Stomach (tissue), 9 donors: ENCODE measurements around the gene TK2. TPM values are rescaled to one million over a fixed set of nuclear protein-coding genes. Genes with fewer than 3 reads are reported as not detected.

ENCODE experiments used
- DNase-seq, 2 donors: peaks; one replicate each; pipeline versions ENCODE4 v3.0.0 to v3.0.0-alpha.2; 2013 to 2019
- H3K27ac ChIP-seq, 5 donors: fragments of 200-600 bp in 4 of 5; sonication (generic) in 4 of 5; one replicate each; pipeline ENCODE4 v1.5.1; 2013 to 2019; ENCODE audit warnings: mild to moderate bottlenecking in 1 of 5, moderate library complexity in 1 of 5
- H3K27me3 ChIP-seq, 3 donors: fragments of 200-600 bp; sonication (generic); one replicate each; pipeline ENCODE4 v1.5.1; 2017 to 2019; ENCODE audit warnings: mixed run types in 1 of 3
- H3K36me3 ChIP-seq, 4 donors: fragments of 200-600 bp; sonication (generic); 1 replicate in 3 of 4; 2 replicates in 1 of 4; pipeline ENCODE4 v1.5.1; 2016 to 2019
- H3K4me1 ChIP-seq, 4 donors: fragments of 200-600 bp; sonication (generic); one replicate each; pipeline ENCODE4 v1.5.1; 2016 to 2019
- H3K4me3 ChIP-seq, 4 donors: fragments of 200-600 bp; sonication (generic) in 3 of 4; one replicate each; pipeline ENCODE4 v1.5.1; 2016 to 2019; ENCODE audit warnings: mild to moderate bottlenecking in 1 of 4
- H3K9me3 ChIP-seq, 4 donors: fragments of 200-600 bp; sonication (generic); one replicate each; pipeline ENCODE4 v1.5.1; 2016 to 2019
- CTCF ChIP-seq, 7 experiments: fragments of 450-650 bp in 4 of 7; fragments of 200-600 bp in 3 of 7; sonication (generic) in 3 of 7; IDR thresholded peaks; one replicate each; pipeline ENCODE4 v1.5.1; 2016 to 2019; ENCODE audit warnings: antibody characterized with exemption in 7 of 7, control low read depth in 2 of 7, mild to moderate bottlenecking in 1 of 7
- EP300 ChIP-seq: sonication (generic); formaldehyde crosslinking; IDR thresholded peaks from one replicate; pipeline ENCODE4 v1.6.1; 2017; ENCODE audit warnings: antibody characterized with exemption
- POLR2A ChIP-seq, 4 donors: fragments of 450-650 bp; IDR thresholded peaks; one replicate each; pipeline ENCODE4 v1.6.1; 2016; ENCODE audit warnings: antibody characterized with exemption in 4 of 4, control low read depth in 2 of 4, mild to moderate bottlenecking in 1 of 4, moderate library complexity in 1 of 4
- POLR2AphosphoS5 ChIP-seq, 3 donors: sonication (generic); formaldehyde crosslinking; IDR thresholded peaks; one replicate each; pipeline ENCODE4 v1.6.1; 2016; ENCODE audit warnings: antibody characterized with exemption in 3 of 3
- WGBS, 5 donors: extraction: QIAGEN DNeasy Blood & Tissue Kit in 3 of 5; methylation state at CpG; one replicate each; pipeline versions ENCODE4 v1.1.5 to v1.1.7; 2013 to 2018; 5-methylcytosine and 5-hydroxymethylcytosine counted together
- intact Hi-C: fragments of 100-400 bp; cut with DNase I; formaldehyde crosslinking; loops from one replicate; pipeline ENCODE4 v1.15.1; 2023; ENCODE audit warnings: low total_unique reads
- polyA plus RNA-seq, 3 donors: library from polyadenylated mRNA; stranded (reverse); fragments of 200-250 nt; gene quantifications; one replicate each; pipeline ENCODE4 v1.2.3, GENCODE V29; 2013
- total RNA-seq, 5 donors: library from RNA; depleted of rRNA; stranded (reverse); fragments of >200 nt; gene quantifications; one replicate each; pipeline versions ENCODE4 v1.1.0 to v1.2.3, GENCODE V29; 2014 to 2016
- donor health status: healthy with polysubstance abuse.
- donor health status: Bipolar disorder and iron deficiency.
- donor health status: healthy.

Gene TK2
- total and polyA plus RNA-seq, 8 donors, result 9.8 to 25.0 (median 14.9) TPM

GRCh38 chr16:66580605-66581209 lies 30.8 kb upstream of the TK2 start:
- intact Hi-C loops, result no loop called here
- H3K27me3 ChIP-seq, result peaks cover 0 to 24% (median 7%) of the 10 kb centered on the region in 3 donors
- H3K27ac ChIP-seq, result no peak overlapping the region
- H3K4me3 ChIP-seq, result no peak overlapping the region
- no peaks in the 10 kb centered on the region for H3K36me3 ChIP-seq
- peaks cover 0 to 18% (median 9%) of the 10 kb centered on the region in 4 donors for H3K4me1 ChIP-seq
- H3K9me3 ChIP-seq, result no peaks in the 10 kb centered on the region
- 74 to 81% (median 79%) methylated on average over 4 of the region's 4 CpGs for WGBS, 5 donors
- TF ChIP-seq CTCF (IDR thresholded peaks at IDR 0.05) (no peak), POLR2A (IDR thresholded peaks at IDR 0.05) (no peak), POLR2AphosphoS5 (IDR thresholded peaks at IDR 0.05) (no peak)
- DNase-seq, result no peak

GRCh38 chr16:66578651-66579531 lies 29.0 kb upstream of the TK2 start, which contains the start of gene CMTM2:
CMTM2 (plus strand) TSS chr16:66579463; CDS start chr16:66579608, 145 bp downstream.
- 24 to 38% (median 27%) methylated on average over 50 to 77 of the region's 77 CpGs for WGBS, 5 donors
- peak in 1 of 2 donors; percentile 58 for DNase-seq
- intact Hi-C loops, result no loop called here
- Histone ChIP-seq H3K4me3 (peak within 1 kb of the TSS; percentile 32 to 46 (median 34)), H3K9me3 (no peaks in the 10 kb centered on the region), H3K36me3 (no peaks in the 10 kb centered on the region), H3K27ac (no peak within 1 kb of the TSS), H3K27me3 (peaks cover 0 to 24% (median 7%) of the 10 kb centered on the region in 3 donors), H3K4me1 (peaks cover 0 to 17% (median 9%) of the 10 kb centered on the region in 4 donors)
- TF ChIP-seq POLR2A (IDR thresholded peaks at IDR 0.05) (no peak), CTCF (IDR thresholded peaks at IDR 0.05) (no peak), POLR2AphosphoS5 (IDR thresholded peaks at IDR 0.05) (no peak), EP300 (no peak)

- TF ChIP-seq EP300, result no peak
- no peak for TF ChIP-seq CTCF (IDR thresholded peaks at IDR 0.05)
- no peak for TF ChIP-seq POLR2AphosphoS5 (IDR thresholded peaks at IDR 0.05)
- no peak for TF ChIP-seq POLR2A (IDR thresholded peaks at IDR 0.05)
- WGBS, 5 donors, result 85 to 95% (median 90%) methylated on average over 5 of the region's 5 CpGs
- Histone ChIP-seq H3K4me3 (no peak overlapping the region), H3K4me1 (peaks cover 0 to 17% (median 9%) of the 10 kb centered on the region in 4 donors), H3K27me3 (peaks cover 0 to 24% (median 7%) of the 10 kb centered on the region in 3 donors), H3K9me3 (no peaks in the 10 kb centered on the region), H3K27ac (no peak overlapping the region), H3K36me3 (no peaks in the 10 kb centered on the region)
- intact Hi-C loops, result no loop called here
- DNase-seq, result no peak
Observed at GRCh38 chr16:66576296-66576695, 26.4 kb upstream of the TK2 start.

GRCh38 chr16:66575060-66575459 lies 25.1 kb upstream of the TK2 start:
- Histone ChIP-seq H3K27ac (no peak overlapping the region), H3K4me1 (peaks cover 0 to 22% (median 9%) of the 10 kb centered on the region in 4 donors), H3K36me3 (no peaks in the 10 kb centered on the region), H3K27me3 (peaks cover 0 to 22% (median 7%) of the 10 kb centered on the region in 3 donors), H3K9me3 (no peaks in the 10 kb centered on the region), H3K4me3 (no peak overlapping the region)
- TF ChIP-seq POLR2AphosphoS5 (IDR thresholded peaks at IDR 0.05) (no peak), EP300 (no peak), POLR2A (IDR thresholded peaks at IDR 0.05) (no peak), CTCF (IDR thresholded peaks at IDR 0.05) (no peak)
- 98 to 100% (median 99%) methylated on average over 3 of the region's 3 CpGs for WGBS, 5 donors
- intact Hi-C loops, result no loop called here
- no peak for DNase-seq
